EL (cell line): ENCODE measurements around the gene CDX4.
"Not testable (repeated sequence)": the region's sequence is repeated elsewhere in the genome, so short reads cannot be mapped to it uniquely, and the experiment has no call there.

Experiments
- DNase-seq: peaks from one replicate; pipeline ENCODE4 v3.0.0-alpha.2; 2016

CDX4 gene

GRCh38 chrX:73446831-73447230 lies at the start of gene CDX4:
Gene CDX4, plus strand, starts transcription at chrX:73447053. Its CDS starts 201 bp downstream, at chrX:73447254.
- DNase-seq, result no peak

- no peak for DNase-seq
Measured at GRCh38 chrX:73398185-73398914, 48.5 kb upstream of the CDX4 start.

DNA sequence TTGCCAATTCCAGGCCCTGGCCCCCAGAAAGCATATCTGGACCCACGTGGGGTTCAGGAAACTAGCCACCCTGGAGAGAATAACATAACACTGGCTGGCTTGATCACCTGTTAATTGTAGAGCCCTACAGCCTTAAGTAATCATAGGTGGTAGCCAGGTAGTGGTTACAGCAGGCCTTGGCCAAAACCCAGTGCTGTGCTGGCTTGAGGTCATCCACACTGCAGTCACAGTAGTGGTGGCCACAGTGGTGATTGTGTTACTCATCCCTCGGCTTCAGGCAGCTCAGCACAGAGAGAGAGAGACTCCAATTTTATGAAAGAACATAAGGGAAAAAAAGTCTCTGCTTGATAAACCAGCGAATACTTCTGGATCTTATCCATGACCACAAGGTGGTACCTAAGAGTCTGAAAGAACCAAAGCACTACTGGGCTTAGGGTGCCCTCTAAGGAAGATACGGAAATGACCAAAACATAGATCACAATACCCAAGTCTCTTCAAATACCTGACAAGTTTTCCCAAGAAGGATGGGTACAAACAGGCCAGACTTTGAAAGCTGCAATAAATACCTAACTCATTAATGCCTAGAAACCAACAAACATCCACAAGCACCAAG lies 46.6 kb upstream of the CDX4 start:
- DNase-seq, result no peak

GRCh38 chrX:73401591-73402266 lies 45.1 kb upstream of the CDX4 start:
- DNase-seq, result no peak

GRCh38 chrX:73412930-73413329 lies 33.9 kb upstream of the CDX4 start:
- DNase-seq, result no peak

DNA sequence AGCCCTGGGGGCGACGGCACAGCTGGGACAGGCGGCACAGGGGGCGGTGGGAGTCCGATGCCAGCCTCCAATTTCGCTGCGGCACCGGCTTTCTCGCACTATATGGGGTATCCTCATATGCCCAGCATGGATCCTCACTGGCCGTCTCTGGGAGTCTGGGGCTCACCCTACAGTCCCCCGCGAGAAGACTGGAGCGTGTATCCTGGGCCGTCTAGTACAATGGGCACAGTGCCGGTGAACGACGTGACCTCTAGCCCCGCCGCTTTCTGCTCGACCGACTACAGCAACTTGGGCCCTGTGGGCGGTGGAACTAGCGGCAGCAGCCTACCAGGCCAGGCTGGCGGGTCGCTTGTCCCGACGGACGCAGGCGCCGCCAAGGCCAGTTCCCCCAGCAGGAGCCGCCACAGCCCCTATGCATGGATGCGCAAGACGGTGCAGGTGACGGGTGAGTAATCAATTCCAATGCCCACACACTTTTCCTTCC lies 500 bp downstream of the CDX4 start:
- no peak for DNase-seq

GRCh38 chrX:73448379-73448778 lies 1.5 kb downstream of the CDX4 start:
- DNase-seq, result no peak

DNA sequence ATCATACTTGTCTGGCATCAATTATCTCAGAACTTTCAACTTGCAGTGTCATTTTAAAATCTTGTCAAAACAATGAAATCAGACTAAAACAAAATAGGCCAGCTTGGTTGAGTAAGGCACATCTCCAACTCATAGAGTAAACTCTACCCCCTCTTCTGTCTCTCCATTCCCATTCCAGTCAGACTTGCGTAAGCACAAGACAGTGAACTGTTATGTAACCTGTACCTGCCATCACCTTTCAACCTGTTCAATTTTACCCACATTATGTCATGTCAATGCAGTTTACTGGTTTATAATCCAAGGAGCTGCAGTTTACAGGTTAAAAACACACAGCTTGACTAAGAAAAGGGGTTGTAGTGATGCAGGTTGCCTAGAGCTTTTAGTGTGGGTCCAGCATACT lies 8.3 kb downstream of the CDX4 start:
- DNase-seq, result no peak

DNA sequence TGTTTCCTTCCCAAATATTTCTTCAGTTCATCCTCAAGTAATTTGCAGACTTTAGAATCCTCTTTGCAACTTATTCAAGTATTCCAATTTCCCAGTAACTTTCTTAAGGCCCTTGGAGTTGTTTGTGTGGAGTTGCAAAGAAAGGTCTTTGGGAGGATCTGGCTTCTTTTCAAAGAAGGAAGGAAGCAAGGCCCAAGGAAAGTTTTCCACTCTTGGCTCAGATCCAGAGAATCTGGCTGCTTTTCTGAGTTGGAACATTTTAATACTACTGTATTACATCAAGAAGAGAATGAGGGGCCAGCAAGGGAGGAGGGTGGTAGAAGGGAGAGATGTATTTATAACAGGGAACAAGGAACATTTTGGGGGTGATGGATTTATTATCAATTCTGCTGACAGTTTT lies 10.5 kb downstream of the CDX4 start:
- no peak for DNase-seq

DNA sequence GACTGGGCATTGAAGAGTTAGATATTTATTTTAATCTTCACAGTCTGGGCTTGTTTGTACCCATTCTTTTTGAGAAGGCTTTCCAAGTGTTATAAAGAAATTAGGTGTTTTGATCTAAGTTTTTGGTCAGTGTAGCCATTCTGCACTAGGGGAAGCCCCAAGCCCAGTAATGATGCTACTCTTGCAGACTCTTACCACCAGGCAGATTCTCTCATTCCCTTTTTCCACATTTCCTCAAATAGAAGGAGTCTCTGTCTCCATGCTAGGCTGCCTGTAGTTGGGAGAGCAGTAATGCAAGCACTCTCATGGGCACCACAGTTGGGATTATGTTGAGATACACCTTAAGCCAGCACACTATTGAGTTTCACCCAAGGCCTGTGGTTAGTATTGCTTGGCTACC lies 21.5 kb downstream of the CDX4 start:
- DNase-seq, result no peak

GRCh38 chrX:73478961-73479360 lies 32.1 kb downstream of the CDX4 start:
- no peak for DNase-seq

DNA sequence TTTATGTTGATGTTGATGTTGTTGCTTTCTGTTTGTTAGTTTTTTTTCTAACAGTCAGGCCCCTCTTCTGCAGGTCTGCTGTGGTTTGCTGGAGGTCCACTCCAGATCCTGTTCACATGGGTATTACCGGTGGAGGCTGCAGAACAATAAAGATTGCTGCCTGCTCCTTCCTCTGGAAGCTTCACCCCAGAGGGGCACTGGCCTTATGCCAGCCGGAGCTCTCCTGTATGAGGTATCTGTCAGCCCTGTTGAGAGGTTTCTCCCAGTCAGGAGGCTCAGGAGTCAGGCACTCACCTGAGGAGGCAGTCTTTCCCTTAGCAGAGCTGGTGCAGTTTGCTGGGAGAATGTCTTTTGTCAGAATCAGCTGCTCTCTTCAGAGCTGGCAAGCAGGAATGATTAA lies 34.7 kb downstream of the CDX4 start:
- no peak for DNase-seq

DNA sequence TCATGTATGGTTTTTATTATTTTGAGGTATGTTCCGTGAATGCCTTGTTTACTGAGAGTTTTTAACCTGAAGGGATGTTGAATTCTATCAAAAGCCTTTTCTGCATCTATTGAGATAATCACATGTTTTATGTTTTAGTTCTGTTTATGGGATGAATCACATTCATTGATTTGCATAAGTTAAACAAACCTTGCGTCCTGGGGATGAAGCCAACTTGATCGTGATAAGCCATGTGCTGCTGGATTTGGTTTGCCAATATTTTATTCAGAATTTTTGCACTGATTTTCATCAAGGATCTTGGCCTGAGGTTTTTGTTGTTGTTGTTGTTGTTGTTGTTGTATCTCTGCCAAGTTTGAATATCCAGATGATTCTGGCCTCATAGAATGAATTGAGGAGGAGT lies 43.8 kb downstream of the CDX4 start:
- no peak for DNase-seq

- DNase-seq, result not testable (repeated sequence)
Measured at GRCh38 chrX:73492178-73492577, 45.3 kb downstream of the CDX4 start.
